NCI-H345 (cell line): ENCODE measurements around the gene AKT3.

ENCODE experiments used
- DNase-seq: peaks from one replicate; lab custom pipeline; 2025; lab: John Stamatoyannopoulos, UW

AKT3 gene

GRCh38 chr1:243507001-243507671, 342.9 kb downstream of the AKT3 start:
- DNase-seq: peak; percentile 58

- no peak for DNase-seq
Observed at GRCh38 chr1:243505986-243506689, 343.9 kb downstream of the AKT3 start.

- no peak for DNase-seq
Observed at GRCh38 chr1:243503155-243503554, 346.9 kb downstream of the AKT3 start.

- no peak for DNase-seq
Observed at GRCh38 chr1:243501002-243501401, 349.0 kb downstream of the AKT3 start.

DNA sequence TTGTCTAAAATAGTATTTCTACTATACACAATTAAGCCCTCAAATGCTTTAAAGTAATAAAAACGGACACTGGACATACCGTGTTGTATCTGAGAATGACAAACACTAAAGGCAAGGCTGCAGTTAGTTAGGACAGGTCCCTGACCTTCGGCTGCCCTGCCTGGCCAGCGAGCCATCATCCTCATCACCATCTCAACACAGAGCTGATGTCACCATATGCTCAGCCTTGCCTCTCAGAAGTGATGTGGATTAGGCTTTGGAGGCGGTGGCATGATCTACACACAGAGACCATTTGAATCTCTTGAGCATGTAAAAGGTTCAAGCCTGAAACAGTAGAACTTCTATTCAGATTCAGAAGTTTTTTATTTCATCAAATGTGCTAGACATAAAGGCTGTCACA, 349.5 kb downstream of the AKT3 start:
- DNase-seq: no peak

DNA sequence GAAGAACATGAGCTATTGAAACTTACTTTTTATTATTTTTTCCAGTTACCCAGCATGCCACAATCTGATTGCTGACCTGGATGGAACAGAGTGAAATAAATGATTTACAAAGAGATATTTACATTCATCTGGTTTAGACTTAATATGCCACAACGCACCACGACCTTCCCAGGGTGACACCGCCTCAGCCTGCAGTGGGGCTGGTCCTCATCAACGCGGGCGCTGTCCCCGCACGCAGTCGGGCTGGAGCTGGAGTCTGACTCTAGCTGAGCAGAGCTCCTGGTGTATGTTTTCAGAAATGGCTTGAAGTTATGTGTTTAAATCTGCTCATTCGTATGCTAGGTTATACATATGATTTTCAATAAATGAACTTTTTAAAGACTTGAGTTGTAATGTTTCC, 350.3 kb downstream of the AKT3 start:
- no peak for DNase-seq

DNA sequence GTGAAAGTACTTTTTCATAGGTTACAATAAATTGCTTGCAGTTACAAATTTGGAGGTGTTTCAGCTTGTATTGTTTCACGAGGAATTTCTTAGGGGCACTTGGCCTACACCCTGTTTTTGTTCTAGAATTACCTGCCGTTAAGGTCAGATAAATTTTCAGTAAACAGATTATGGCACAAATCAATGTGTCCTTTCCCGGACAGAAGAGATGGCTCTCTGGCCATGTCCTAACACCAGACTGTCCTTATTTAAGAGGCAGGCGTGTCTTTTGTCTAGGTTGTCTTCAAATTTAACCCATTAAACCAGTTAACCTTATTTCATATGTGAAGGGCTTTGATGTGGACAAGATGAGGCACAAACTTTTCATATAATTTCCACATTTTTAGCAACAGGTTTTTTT, 350.8 kb downstream of the AKT3 start:
- no peak for DNase-seq

- no peak for DNase-seq
Observed at GRCh38 chr1:243497939-243498681, 351.9 kb downstream of the AKT3 start.

DNA sequence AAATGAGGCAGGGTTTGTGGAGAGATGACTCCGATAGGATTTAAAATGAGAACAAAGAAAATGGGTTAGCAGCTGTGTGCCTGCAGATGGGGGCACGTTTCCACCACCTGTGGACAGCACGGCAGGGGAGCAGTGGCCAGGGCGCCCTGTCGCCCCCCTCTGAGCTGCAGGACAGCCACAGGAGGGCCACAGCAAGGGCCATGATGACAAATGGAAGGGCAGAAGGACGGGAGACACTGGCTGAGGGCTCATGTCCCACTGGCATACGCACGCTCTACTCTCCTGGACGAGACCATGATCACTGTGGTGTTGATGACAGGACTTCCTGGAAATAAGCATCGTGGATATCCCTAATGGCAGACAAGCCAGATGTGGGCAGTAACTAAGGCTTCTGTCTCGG, 353.2 kb downstream of the AKT3 start:
- no peak for DNase-seq

- DNase-seq: no peak
Observed at GRCh38 chr1:243496187-243496646, 353.8 kb downstream of the AKT3 start.

DNA sequence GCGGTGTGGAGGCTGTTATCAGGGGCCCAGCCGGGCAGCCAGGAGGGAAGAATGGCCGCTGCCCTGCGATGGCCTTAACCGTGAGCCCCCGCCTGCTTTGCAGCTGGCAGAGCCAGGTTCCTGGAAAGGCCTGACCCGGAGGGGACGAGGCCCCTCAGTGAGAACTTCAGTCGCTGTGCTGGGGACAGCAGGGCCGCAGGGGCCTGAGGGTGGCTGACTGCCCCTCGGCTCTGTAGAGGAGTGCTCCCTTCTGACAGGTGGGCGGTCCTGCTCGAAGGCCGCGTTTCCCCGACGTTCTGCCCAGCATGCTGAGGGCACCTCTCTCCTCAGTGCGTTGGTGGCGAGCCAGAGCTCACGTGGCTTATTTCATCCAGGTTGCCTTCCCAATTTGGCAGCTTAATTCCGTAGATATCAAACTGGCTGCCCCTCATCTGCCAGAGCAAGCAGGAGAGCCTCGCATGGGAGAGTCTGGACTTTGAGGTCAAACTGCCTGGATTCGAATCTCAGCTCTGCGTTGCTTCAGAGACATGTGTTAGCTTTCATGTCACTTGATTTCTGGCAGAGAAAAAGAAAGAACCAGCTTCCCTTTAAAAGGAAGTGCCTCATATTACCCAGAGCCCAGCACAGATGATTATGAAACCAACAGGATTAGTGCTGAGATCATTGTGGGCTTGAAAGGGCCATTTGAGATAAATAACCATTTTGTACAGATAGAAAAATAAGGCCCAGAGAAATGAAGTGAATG, 354.4 kb downstream of the AKT3 start:
- DNase-seq: no peak

DNA sequence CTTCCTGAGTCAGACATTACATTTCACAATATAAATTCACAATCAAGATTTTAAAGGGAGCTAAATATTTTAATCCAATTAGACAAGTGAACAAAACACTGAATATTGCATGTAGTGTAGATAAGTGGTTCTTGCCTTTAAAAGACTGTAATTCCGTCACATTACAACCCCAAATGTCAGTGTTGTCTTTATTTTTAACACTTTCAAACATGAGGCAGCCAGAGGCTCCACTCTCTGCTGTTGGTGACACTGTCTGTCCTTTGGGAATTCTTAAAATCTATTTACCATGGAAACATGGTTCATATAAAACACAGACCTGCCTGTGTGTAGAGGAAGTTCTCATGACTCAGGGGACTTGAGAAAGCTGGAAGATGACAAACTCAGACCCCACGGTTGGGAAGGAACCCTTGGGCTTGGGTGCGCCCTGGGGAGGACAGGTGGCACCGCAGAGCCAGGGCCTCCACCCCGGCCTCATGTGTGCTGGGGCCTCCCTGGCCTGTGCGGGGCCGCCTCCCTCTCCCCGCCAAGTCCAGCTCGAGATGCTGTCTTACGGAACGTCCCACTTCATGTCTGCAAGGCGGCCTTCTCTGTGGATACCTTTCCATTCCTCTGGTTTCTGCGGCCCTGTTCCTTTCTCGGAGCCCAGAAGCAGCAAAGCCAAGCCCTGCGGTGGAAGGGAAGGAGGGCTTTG, 355.2 kb downstream of the AKT3 start:
- no peak for DNase-seq

GRCh38 chr1:243493156-243494129, 356.6 kb downstream of the AKT3 start:
- DNase-seq: no peak

GRCh38 chr1:243490748-243491686, 359.0 kb downstream of the AKT3 start:
- no peak for DNase-seq

GRCh38 chr1:243489681-243490546, 360.1 kb downstream of the AKT3 start:
- no peak for DNase-seq

- no peak for DNase-seq
Observed at GRCh38 chr1:243489158-243489527, 360.9 kb downstream of the AKT3 start.

DNA sequence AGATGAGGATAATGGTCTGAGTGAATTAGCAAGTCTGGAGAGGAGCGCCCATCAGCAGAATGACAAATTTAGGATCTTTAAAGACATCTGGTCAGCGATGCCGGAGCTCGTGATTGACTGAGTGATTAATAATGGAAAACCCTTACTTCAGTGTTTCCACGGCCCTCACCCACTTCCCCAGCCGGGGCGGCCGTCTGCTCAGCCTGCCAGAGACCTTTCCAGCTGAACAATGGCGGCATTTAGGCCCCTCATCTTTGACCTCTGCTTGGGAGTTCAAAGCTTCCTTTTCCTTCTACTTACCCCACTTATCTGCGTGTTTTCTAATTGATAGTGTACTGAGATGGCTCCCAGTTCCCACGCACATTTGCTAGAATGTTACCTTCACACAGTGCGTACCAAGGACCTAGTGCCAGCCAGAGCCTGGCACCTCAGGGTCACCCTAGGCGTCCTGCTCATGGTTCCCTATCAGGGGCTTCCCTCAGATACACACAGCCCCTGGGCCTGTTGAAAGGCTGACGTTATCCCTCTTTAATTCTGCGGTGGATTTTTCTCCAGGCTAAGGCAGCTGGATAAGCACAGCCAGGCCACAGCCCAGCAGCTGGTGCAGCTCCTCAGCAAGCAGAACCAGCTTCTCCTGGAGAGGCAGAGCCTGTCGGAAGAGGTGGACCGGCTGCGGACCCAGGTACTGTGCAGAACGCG, 361.4 kb downstream of the AKT3 start:
- no peak for DNase-seq
